ENCODE data around the gene EDEM2.

- no peak for TF ChIP-seq EP300 (IDR thresholded peaks at IDR 0.05; ENCODE audit: borderline replicate concordance)
- no peak for TF ChIP-seq TAF1 (IDR thresholded peaks at IDR 0.05; ENCODE audit: low read depth)
- no peak for TF ChIP-seq MAX (IDR thresholded peaks at IDR 0.05)
- TF ChIP-seq REST (IDR thresholded peaks at IDR 0.05; ENCODE audit: low read depth), result no peak
- TF ChIP-seq YY1 (IDR thresholded peaks at IDR 0.05; ENCODE audit: low read depth), result no peak
- no peak for TF ChIP-seq RAD21 (IDR thresholded peaks at IDR 0.05; ENCODE audit: low read depth)
- no peak for TF ChIP-seq FOXM1 (IDR thresholded peaks at IDR 0.05; ENCODE audit: borderline replicate concordance, low read depth)
These were observed 29.9 kb downstream of the EDEM2 start for GRCh38 chr20:35117196-35117595.
